ENCODE data around the gene MCOLN3.

DNA sequence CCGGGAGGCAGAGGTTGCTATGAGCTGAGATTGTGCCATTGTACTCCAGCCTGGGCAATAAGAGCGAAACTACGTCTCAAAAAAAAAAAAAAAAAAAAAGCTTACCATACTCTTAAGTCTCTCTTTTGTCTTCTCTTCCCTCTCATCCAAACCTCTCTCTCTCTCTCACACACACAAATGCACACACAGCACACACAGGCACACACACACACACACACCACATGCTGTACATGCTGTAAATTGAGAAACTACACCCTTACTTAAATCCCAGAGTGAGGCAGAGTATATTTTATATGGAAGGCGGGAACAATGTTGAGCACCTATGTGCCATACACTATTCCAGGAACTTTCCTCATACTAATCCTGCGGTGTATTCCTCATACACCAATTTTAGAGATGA lies 6.5 kb downstream of the MCOLN3 start:
- TF ChIP-seq POLR2A (IDR thresholded peaks at IDR 0.05) (no peak), CTCF (IDR thresholded peaks at IDR 0.05) (no peak)

Data from heart left ventricle (tissue), 13 donors.